Measurements from ENCODE around the gene STEAP3. TPM values are rescaled to one million over a fixed set of nuclear protein-coding genes. Genes with fewer than 3 reads are reported as not detected.

The STEAP3 gene
- total RNA-seq, 2 donors from 2014 or later = 26.6 to 52.2 TPM

GRCh38 chr2:119301413-119301812 lies 77.8 kb downstream of the STEAP3 start:
- DNase-seq = no peak
- H3K9me3 ChIP-seq = no peaks in the 10 kb centered on the region
- H3K27ac ChIP-seq = no peak overlapping the region
- H3K4me1 ChIP-seq = no peaks in the 10 kb centered on the region
- TF ChIP-seq CTCF (IDR thresholded peaks at IDR 0.05) = no peak
- H3K4me3 ChIP-seq = no peak overlapping the region
- intact Hi-C loops (cut with DNase I) = no loop called here
- H3K9ac ChIP-seq (ENCODE audit: low read depth in 2 of 2, low read length in 2 of 2) = no peak overlapping the region
- no peaks in the 10 kb centered on the region for H3K36me3 ChIP-seq
- no peaks in the 10 kb centered on the region for H3K27me3 ChIP-seq

- intact Hi-C loops (cut with DNase I) = no loop called here
- Histone ChIP-seq H3K9me3 (no peaks in the 10 kb centered on the region), H3K36me3 (no peaks in the 10 kb centered on the region), H3K4me1 (no peaks in the 10 kb centered on the region), H3K9ac (ENCODE audit: low read depth in 2 of 2, low read length in 2 of 2) (no peak overlapping the region), H3K27me3 (no peaks in the 10 kb centered on the region), H3K27ac (no peak overlapping the region), H3K4me3 (no peak overlapping the region)
- no peak for DNase-seq
- no peak for TF ChIP-seq CTCF (IDR thresholded peaks at IDR 0.05)
These were observed 81.2 kb downstream of the STEAP3 start for GRCh38 chr2:119304847-119305246.

- intact Hi-C loops (cut with DNase I) = no loop called here
- H3K27me3 ChIP-seq = no peaks in the 10 kb centered on the region
- no peaks in the 10 kb centered on the region for H3K36me3 ChIP-seq
- H3K27ac ChIP-seq = no peak overlapping the region
- peak; percentile 58 for DNase-seq
- H3K4me1 ChIP-seq = no peaks in the 10 kb centered on the region
- peak overlapping the region in 1 of 2 donors; percentile 3 for H3K9ac ChIP-seq (ENCODE audit: low read depth in 2 of 2, low read length in 2 of 2)
- no peaks in the 10 kb centered on the region for H3K9me3 ChIP-seq
- H3K4me3 ChIP-seq = no peak overlapping the region
- no peak for TF ChIP-seq CTCF (IDR thresholded peaks at IDR 0.05)
These were observed 82.0 kb downstream of the STEAP3 start for GRCh38 chr2:119305497-119306195.

- DNase-seq = no peak
- no peak overlapping the region for H3K27ac ChIP-seq
- no peak for TF ChIP-seq CTCF (IDR thresholded peaks at IDR 0.05)
- no peaks in the 10 kb centered on the region for H3K9me3 ChIP-seq
- H3K27me3 ChIP-seq = no peaks in the 10 kb centered on the region
- intact Hi-C loops (cut with DNase I) = no loop called here
- no peak overlapping the region for H3K4me3 ChIP-seq
- no peak overlapping the region for H3K9ac ChIP-seq (ENCODE audit: low read depth in 2 of 2, low read length in 2 of 2)
- no peaks in the 10 kb centered on the region for H3K36me3 ChIP-seq
- no peaks in the 10 kb centered on the region for H3K4me1 ChIP-seq
These were observed 82.6 kb downstream of the STEAP3 start for GRCh38 chr2:119306196-119306590.

- no peaks in the 10 kb centered on the region for H3K9me3 ChIP-seq
- no peak overlapping the region for H3K9ac ChIP-seq (ENCODE audit: low read depth in 2 of 2, low read length in 2 of 2)
- H3K27ac ChIP-seq = no peak overlapping the region
- H3K27me3 ChIP-seq = no peaks in the 10 kb centered on the region
- intact Hi-C loops (cut with DNase I) = no loop called here
- H3K4me3 ChIP-seq = no peak overlapping the region
- H3K36me3 ChIP-seq = no peaks in the 10 kb centered on the region
- no peaks in the 10 kb centered on the region for H3K4me1 ChIP-seq
- no peak for TF ChIP-seq CTCF (IDR thresholded peaks at IDR 0.05)
- DNase-seq = no peak
These were observed 83.9 kb downstream of the STEAP3 start for GRCh38 chr2:119307419-119308140.
